Kidney epithelial cell (primary cell): ENCODE measurements around the gene ADD2. TPM values are rescaled to one million over a fixed set of nuclear protein-coding genes. Genes with fewer than 3 reads are reported as not detected.

Source experiments
- DNase-seq: peaks from one replicate; pipeline ENCODE4 v3.0.0-alpha.2; 2010; ENCODE audit warnings: low read depth
- H3K27me3 ChIP-seq: 2 replicates; pipeline ENCODE4 v1.6.0; 2011; ENCODE audit warnings: low read length; ENCODE audit not compliant: control insufficient read depth, insufficient read depth
- H3K36me3 ChIP-seq: 2 replicates; pipeline ENCODE4 v1.5.1; 2011; ENCODE audit warnings: low read length; ENCODE audit not compliant: control insufficient read depth, insufficient read depth
- H3K4me3 ChIP-seq: 2 replicates; pipeline ENCODE4 v1.5.1; 2011; ENCODE audit warnings: low read depth, mild to moderate bottlenecking, control low read depth, low read length
- total RNA-seq: library from RNA; depleted of rRNA; stranded (reverse); fragments of >200 nt; gene quantifications from 2 replicates; pipeline ENCODE4 v1.2.3, GENCODE V29; 2015
- TF ChIP-seq, protein P1 (sequence below): IDR thresholded peaks from 2 replicates; pipeline ENCODE4 v1.5.1; 2011; ENCODE audit warnings: mild to moderate bottlenecking, moderate library complexity, low read length, control low read depth, inconsistent platforms; ENCODE audit not compliant: insufficient read depth, poor library complexity, severe bottlenecking

ADD2 gene
- total RNA-seq, 1 donor from 2014 or later = 9.9 TPM

DNA sequence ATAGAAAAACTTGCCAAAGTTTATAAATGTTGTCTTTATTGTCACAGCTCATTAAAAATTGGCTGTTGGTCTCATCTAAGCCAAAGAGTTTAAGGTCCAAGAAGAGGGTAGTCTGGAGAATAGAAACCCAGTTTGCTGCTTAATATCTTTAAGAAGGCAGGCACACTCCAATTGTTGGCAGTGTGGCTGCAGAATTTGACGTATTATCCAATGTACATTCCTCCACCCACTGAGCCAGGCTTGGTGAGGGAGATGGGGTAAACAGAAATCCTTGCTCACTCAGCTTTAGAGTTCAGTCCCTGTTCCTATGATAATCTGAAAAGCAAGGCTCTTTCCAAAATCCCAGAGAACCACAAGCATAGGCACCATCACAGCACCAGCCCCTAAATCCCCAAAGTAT, 10.7 kb upstream of the ADD2 start:
- TF ChIP-seq, protein P1, sequence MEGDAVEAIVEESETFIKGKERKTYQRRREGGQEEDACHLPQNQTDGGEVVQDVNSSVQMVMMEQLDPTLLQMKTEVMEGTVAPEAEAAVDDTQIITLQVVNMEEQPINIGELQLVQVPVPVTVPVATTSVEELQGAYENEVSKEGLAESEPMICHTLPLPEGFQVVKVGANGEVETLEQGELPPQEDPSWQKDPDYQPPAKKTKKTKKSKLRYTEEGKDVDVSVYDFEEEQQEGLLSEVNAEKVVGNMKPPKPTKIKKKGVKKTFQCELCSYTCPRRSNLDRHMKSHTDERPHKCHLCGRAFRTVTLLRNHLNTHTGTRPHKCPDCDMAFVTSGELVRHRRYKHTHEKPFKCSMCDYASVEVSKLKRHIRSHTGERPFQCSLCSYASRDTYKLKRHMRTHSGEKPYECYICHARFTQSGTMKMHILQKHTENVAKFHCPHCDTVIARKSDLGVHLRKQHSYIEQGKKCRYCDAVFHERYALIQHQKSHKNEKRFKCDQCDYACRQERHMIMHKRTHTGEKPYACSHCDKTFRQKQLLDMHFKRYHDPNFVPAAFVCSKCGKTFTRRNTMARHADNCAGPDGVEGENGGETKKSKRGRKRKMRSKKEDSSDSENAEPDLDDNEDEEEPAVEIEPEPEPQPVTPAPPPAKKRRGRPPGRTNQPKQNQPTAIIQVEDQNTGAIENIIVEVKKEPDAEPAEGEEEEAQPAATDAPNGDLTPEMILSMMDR = no peak
- Histone ChIP-seq H3K4me3 (no peak overlapping the region), H3K27me3 (peaks cover 2% of the 10 kb centered on the region), H3K36me3 (no peaks in the 10 kb centered on the region)
- DNase-seq = no peak

DNA sequence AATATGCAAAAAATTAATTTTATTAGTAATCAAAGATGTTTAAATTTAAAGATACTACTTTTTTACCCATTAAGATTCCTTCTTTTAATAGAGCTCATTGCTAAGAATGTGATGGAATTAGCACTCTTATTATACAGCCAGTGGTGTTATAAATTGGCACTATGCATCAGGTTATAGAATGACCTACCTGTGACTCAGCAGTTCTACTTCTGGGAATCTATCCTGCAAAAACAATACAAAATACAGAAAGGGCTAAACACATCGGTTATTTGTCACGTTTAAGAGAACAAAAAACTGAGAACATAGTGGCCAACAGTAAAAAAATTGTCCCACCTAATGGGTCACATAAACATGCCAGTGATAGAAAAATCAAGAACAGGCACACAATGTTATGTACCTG, 9.4 kb upstream of the ADD2 start:
- Histone ChIP-seq H3K4me3 (no peak overlapping the region), H3K27me3 (peaks cover 2% of the 10 kb centered on the region), H3K36me3 (no peaks in the 10 kb centered on the region)
- DNase-seq = no peak
- TF ChIP-seq, protein P1 = no peak

DNA sequence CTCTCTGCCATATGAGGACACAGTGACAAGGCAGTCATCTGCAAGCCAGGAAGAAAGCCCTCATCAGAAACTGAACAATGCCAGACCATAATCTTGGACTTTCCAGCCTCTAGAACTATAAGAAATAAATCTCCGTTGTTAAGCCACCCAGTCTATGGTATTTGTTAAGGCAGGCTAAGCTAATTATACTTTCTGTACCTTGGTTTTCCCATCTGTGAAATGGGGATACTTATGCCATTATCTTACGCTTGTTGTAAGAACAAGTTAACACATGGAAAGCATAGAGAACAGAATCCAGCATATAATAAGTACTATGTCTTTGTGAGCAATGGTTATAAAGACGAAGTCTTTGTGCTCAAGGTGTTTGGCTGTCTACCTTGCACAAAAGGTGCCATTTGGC, 8.3 kb upstream of the ADD2 start:
- Histone ChIP-seq H3K4me3 (no peak overlapping the region), H3K27me3 (peaks cover 2% of the 10 kb centered on the region), H3K36me3 (no peaks in the 10 kb centered on the region)
- TF ChIP-seq, protein P1 = no peak
- no peak for DNase-seq

GRCh38 chr2:70775141-70775540, 7.1 kb upstream of the ADD2 start:
- TF ChIP-seq, protein P1 = no peak
- no peak for DNase-seq
- no peak overlapping the region for H3K4me3 ChIP-seq
- no peaks in the 10 kb centered on the region for H3K36me3 ChIP-seq
- H3K27me3 ChIP-seq = peaks cover 2% of the 10 kb centered on the region

DNA sequence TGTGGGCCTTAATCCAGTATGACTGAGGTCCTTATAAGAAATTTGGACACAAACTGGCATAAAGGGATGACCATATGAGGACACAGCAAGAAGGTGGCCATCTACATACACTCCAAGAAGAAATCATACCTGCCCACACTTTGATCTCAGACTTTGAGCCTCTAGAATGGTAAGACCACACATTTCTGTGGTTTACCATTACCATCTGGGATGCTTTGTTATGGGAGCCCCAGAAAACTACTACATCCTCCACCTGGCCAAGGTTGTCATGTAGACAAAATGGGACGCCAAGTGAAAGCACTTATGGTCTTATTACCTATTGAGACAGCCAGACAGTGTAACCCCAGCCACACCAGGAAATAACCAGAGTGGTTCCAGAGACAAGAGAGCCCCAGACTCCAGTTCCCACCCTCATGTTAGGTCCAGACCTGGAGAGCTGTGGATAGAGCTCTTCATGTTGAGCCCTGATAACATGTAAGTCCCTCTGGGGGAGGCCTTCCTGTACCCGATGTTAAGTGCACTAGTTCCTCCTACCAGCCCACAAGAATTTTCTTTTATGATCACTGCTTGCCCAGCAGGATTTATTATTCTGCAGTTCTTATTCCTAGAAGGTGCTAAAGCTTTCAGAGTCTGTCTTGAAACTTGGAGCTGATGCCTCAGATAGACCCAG, 4.6 kb upstream of the ADD2 start:
- DNase-seq = no peak
- Histone ChIP-seq H3K36me3 (no peaks in the 10 kb centered on the region), H3K27me3 (peaks cover 14% of the 10 kb centered on the region), H3K4me3 (no peak overlapping the region)
- TF ChIP-seq, protein P1 = no peak

DNA sequence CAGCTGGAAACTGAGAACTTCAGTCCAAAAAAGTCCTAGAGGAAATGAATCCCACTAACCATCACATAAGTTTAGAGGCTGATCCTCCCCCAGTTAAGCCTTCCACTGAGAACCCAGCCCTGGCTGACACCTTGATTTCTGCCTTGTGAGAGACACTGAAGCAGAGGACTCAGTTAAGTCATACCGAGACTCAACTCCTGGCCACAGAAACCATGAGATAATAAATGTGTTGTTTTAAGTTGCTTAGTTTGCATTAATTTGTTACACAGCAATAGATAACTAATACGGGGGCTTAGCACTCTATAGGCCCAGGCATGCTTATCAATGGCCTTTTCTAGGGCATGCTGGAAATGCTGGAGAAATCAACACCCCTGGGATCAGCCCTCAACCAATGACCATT, 3.4 kb upstream of the ADD2 start:
- no peak for DNase-seq
- TF ChIP-seq, protein P1 = no peak
- peaks cover 21% of the 10 kb centered on the region for H3K27me3 ChIP-seq
- no peaks in the 10 kb centered on the region for H3K36me3 ChIP-seq
- H3K4me3 ChIP-seq = no peak overlapping the region
